ENCODE results near the gene LCK.

Gene LCK

GRCh38 chr1:32250893-32251716 lies at the start of gene LCK:
Gene LCK (plus strand): TSS chr1:32251265. CDS start chr1:32274330, 23,065 bp downstream.
- peak; percentile 74 for DNase-seq

DNA sequence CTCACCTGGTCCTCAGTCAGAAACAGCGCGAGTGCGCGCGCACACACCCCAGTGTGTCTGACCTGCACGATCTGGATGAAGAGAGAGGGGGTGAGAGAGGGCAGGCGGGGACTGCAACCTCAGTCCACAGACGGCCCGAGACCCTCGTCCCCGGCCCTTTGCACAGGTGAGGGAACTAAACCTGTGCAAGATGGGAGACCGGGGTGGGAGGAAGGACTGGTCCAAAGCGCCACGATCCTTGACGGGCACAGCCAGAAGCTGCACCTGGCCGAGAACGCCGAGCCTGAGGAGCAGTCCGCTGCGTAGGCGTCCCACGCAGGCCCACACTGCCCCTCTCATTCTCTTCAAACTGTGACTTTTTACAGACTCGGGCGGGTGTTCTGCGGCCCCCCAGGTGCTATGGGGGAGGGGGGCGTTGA lies 46.1 kb upstream of the LCK start:
- no peak for DNase-seq

GRCh38 chr1:32205401-32206370 lies 45.4 kb upstream of the LCK start, which contains the start of gene IQCC:
Gene IQCC (plus strand): TSS chr1:32205671. CDS start chr1:32205682, 11 bp downstream.
- DNase-seq = peak; percentile 84

DNA sequence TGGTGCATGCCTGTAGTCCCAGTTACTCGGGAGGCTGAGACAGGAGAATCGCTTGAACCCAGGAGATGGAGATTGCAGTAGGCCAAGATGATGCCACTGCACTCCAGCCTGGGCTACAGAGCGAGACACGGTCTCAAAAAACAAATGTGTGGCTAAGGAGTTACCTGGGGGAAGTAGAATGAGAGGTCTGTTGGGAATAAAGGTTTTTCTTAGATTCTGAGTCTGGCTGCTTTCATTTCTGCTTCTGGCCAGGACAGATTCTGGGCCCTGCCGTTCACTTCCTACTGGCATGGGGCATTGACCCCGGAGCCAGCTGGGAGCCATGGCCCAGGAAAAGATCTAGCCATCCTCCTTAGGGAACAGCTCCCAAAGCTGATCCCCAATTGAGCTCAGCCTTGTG lies 42.6 kb upstream of the LCK start:
- DNase-seq = no peak

- DNase-seq = no peak
Measured at GRCh38 chr1:32208891-32209328, 42.2 kb upstream of the LCK start, which contains the start of gene DCDC2B. Gene DCDC2B (plus strand): TSS chr1:32209089. CDS start chr1:32209094, 5 bp downstream.

- peak; percentile 63 for DNase-seq
Measured at GRCh38 chr1:32215629-32216480, 35.2 kb upstream of the LCK start.

GRCh38 chr1:32216566-32216965 lies 34.5 kb upstream of the LCK start:
- DNase-seq = no peak

GRCh38 chr1:32219022-32219421 lies 32.0 kb upstream of the LCK start:
- DNase-seq = no peak

DNA sequence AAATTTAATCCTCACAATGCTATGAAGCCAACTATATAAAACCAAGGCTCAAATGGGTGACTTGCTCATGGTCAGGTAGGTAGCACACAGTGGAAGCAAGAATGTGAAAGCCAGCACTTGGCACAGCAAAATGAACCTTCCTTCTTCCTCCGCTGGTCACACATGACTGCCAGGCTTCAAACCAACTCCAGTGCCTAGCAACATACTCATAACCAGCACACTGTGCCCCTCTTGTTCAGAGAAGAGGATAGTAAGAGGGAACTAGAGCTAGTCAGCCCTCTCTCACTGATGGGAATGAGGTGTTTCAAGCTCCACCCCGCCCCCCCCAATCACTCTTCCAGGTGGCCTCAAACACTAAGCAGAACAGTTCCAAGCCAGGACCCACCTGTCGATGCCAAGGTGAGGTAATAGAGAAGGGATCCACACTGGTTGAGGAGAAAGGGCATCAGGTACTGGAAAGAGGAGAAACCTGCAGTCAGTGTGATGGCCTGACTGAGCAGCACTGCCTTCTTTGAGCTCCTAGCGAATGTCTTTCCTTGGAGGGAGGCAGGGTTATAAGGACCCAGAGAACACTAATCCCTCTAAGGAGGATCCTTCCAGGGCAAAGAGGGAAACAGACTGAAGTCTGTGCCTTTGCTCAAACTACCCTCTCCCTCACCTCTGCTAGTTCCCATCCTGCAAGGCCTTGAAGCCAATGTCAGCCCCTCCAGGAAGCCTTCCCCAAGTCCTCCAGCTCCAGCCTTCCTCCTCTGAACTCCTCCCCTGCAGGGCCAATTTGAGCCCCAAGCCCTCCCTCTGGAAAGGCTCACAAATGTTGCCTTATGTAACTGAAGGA lies 30.1 kb upstream of the LCK start:
- DNase-seq = no peak

- DNase-seq = no peak
Measured at GRCh38 chr1:32221581-32221979, 29.5 kb upstream of the LCK start.

DNA sequence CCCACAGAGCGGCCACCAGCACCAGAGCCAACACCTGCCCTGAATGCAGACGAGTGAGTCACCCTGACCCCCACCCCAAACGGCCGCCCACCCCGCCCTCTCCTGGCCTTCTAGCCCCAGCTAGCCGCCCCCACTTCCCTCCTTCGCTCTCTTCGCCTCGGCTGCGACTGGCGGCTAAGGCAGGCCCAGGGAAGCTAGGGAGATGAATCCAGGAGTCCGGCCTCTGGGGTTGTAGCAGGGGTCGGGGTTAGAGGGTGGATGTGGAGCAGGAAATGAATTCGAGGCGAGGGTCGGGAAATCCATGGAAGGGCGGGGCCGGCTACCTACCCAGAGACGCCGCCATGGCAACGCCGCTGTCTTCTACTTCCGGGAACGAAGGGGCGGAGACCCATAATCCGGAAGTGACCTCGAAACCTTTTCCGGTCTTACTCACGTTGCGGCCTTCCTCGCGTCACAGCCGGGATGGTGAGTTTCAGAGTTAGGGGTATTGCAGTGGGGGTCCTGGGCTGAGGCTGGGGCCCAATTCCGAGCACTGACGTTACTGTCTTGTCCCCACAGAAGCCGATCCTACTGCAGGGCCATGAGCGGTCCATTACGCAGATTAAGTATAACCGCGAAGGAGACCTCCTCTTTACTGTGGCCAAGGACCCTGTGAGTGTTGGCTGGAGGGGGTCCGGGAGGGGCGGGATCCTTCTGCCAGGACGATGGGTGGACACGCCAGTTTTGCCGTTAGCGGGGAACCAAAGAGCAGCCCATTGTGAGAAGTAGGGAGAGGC lies 28.9 kb upstream of the LCK start, which contains the start of the genes EIF3I and TMEM234:
Gene EIF3I (plus strand): TSS at position 428 of the 776 bp plus-strand sequence. CDS start 35 bp downstream, at position 463.
Gene TMEM234 (minus strand): TSS at position 374 of the 776 bp plus-strand sequence. CDS start 31 bp downstream, at position 343.
- peak; percentile 93 for DNase-seq

DNA sequence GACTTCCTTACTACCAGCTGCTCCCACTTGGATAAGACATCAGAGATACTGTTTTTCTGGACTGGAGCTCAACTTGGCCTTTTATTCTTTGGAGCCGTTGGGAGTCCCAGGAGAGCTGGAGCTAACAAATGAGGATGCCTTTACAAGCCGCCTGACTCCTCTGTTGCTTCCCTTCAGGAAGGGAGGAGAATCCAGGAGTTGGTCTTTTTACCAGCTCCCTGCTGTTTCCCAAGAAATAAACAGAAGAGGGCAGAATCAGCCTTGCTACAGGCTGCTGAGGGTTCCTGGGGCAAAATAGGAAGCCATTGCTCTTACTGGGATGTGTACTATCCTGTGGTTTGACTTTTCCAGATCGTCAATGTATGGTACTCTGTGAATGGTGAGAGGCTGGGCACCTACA lies 27.4 kb upstream of the LCK start:
- DNase-seq = no peak

DNA sequence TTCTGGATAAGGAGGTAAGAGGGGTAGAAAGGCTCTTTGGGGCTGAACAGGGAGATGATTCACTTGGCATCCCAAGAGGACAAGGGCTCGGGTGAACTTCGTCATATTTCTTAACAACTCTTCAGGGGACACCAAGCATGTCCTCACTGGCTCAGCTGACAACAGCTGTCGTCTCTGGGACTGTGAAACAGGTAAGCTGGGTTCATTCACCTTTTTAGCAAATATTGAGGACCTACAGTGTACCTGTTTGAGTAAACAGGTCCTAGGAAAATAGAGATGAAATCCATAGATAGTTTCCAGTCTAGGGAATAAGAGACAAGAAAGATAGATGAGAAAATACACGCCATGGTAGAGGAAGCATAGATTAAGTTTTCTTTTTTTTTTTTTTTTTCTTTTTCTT lies 26.8 kb upstream of the LCK start:
- DNase-seq = no peak

DNA sequence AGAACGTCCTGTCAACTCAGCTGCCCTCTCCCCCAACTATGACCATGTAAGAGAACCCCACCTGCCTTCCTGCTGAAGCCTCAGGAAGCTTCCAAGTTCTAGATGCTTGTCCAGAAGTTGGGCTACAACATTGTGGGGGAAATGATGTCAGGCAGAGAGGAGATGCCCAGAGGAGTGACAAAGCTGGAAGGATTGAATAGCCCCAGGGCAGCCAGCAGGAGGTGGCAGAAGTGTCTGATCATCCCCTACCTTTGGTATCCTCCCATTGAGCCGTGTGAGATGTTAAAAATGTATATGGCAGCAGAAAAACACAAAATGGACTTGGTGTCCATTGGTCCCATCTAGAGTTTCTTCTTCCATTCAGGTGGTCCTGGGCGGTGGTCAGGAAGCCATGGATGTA lies 22.3 kb upstream of the LCK start:
- DNase-seq = no peak

DNA sequence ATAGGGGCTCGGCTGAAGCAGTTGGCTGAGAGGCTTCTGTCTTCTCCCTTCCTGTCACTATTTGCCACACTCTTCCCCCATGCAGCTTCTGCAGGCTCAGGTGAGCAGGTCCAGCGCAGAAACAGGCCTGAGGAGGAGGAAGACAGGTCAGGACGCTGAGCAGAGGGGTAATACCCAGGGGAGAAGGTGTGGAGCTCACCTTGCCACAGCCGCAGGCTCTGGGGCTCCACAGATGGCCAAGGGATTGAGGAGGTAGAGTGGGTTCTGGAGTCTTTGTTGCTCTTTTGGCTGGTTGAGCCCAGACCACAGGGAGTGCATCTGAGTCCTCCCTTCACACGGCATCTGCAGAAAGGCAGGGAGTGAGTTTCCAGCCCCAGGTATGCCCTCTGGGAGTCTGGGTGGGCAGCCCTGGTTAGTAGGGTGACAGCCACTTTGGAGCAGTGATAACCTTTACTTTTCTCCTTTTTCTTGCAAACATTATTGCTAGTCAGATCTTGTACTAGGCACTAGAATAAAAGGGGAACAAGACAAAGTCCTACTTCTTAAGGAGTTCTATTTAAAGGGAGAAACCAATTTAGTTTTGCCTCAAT lies 19.1 kb upstream of the LCK start:
- DNase-seq = no peak

GRCh38 chr1:32232558-32233304 lies 18.3 kb upstream of the LCK start:
- no peak for DNase-seq

GRCh38 chr1:32234792-32235191 lies 16.3 kb upstream of the LCK start:
- DNase-seq = no peak

DNA sequence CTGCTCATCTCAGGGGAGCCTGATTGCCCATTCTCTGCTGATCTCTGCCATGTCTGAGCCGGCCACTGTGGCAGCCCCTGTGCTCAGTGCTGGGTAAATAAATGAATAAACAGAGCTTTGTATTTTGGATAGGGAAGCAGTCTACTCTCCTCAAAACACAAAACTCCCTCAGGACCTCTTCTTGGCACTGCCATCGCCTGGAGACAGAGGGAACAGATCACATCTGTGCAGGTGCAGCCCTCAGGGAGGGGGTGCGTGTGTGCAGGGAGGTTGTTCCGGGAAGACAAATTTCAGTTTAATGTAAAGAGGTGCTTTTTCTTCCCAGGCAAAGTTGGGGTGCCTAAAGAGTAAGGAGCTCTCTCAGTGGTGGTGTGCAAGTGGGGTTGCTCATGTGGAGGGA lies 11.7 kb upstream of the LCK start:
- no peak for DNase-seq

GRCh38 chr1:32239790-32240139 lies 11.3 kb upstream of the LCK start:
- no peak for DNase-seq

Data from activated naive CD4-positive, alpha-beta T cell treated with Interleukin-2 at 50 U/mL for 16 hours (primary cell).